Uterus (tissue), 2 donors: ENCODE results near the gene SCAI.

Source experiments
- POLR2A ChIP-seq, 2 donors: fragments of 450-650 bp; IDR thresholded peaks; one replicate each; pipeline ENCODE4 v1.6.1; 2016; ENCODE audit warnings: antibody characterized with exemption in 2 of 2, mild to moderate bottlenecking in 1 of 2, moderate library complexity in 1 of 2
- TF ChIP-seq, protein P1 (sequence below), 4 experiments: fragments of 200-600 bp in 2 of 4; fragments of 450-650 bp in 2 of 4; sonication (generic) in 2 of 4; IDR thresholded peaks; one replicate each; pipeline ENCODE4 v1.5.1; 2016 to 2019; ENCODE audit warnings: antibody characterized with exemption in 4 of 4, mild to moderate bottlenecking in 2 of 4, moderate library complexity in 1 of 4

DNA sequence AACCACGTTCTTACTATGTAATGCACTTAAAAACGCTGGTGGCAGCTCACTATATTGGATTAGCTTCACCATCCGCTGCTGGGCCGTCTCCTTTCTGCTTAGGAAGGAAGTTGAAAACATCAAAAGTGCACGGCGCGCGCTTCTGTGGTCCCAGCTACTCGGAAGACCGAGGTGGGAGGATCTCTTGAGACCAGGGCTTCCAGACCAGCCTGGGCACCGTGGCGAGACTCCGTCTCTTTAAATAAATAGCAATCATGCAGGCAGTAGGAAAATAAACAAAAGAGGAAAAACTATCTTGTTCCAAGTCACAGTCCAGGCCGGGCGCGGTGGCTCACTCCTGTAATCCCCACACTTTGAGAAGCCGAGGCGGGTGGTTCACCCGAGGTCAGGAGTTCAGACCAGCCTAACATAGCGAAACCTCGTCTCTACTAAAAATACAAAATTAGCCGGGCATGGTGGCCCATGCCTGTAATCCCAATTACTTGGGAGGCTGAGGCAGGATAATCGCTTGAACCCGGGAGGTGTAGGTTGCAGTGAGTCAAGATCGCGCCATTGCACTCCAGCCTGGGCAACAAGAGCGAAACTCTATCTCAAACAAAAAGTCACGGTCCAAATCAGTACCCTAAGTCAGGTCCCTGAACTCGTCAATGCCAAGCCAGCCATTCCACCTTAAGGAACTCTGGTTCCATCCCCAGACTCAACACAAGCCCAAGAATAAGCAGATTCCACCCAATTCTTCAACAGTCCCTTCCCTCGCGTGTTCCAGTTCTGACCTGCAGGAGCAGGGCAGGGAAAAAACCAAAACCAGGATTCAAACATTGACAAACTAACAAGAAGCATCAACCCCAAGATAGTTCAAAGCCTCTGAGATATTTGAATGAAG, 201.4 kb downstream of the SCAI start:
- TF ChIP-seq, protein P1, sequence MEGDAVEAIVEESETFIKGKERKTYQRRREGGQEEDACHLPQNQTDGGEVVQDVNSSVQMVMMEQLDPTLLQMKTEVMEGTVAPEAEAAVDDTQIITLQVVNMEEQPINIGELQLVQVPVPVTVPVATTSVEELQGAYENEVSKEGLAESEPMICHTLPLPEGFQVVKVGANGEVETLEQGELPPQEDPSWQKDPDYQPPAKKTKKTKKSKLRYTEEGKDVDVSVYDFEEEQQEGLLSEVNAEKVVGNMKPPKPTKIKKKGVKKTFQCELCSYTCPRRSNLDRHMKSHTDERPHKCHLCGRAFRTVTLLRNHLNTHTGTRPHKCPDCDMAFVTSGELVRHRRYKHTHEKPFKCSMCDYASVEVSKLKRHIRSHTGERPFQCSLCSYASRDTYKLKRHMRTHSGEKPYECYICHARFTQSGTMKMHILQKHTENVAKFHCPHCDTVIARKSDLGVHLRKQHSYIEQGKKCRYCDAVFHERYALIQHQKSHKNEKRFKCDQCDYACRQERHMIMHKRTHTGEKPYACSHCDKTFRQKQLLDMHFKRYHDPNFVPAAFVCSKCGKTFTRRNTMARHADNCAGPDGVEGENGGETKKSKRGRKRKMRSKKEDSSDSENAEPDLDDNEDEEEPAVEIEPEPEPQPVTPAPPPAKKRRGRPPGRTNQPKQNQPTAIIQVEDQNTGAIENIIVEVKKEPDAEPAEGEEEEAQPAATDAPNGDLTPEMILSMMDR (IDR thresholded peaks at IDR 0.05) = no peak
- TF ChIP-seq POLR2A (IDR thresholded peaks at IDR 0.05) = no peak
